Measurements from ENCODE around the gene ORAI1.

GRCh38 chr12:121576851-121577391, 49.4 kb upstream of the ORAI1 start:
- TF ChIP-seq CTCF (IDR thresholded peaks at IDR 0.05; ENCODE audit: poor library complexity), result no peak
- TF ChIP-seq EZH2 (IDR thresholded peaks at IDR 0.05; ENCODE audit: borderline replicate concordance), result no peak

Data from hepatocyte (in vitro differentiated cells).